GM19452 (cell line): ENCODE measurements around the gene CACNG4.

ENCODE experiments used
- ATAC-seq: cut with Tn5 transposase; IDR thresholded peaks from one replicate; pipeline ENCODE4 v1.9.1; 2021; ENCODE audit not compliant: unreplicated experiment

CACNG4 gene

DNA sequence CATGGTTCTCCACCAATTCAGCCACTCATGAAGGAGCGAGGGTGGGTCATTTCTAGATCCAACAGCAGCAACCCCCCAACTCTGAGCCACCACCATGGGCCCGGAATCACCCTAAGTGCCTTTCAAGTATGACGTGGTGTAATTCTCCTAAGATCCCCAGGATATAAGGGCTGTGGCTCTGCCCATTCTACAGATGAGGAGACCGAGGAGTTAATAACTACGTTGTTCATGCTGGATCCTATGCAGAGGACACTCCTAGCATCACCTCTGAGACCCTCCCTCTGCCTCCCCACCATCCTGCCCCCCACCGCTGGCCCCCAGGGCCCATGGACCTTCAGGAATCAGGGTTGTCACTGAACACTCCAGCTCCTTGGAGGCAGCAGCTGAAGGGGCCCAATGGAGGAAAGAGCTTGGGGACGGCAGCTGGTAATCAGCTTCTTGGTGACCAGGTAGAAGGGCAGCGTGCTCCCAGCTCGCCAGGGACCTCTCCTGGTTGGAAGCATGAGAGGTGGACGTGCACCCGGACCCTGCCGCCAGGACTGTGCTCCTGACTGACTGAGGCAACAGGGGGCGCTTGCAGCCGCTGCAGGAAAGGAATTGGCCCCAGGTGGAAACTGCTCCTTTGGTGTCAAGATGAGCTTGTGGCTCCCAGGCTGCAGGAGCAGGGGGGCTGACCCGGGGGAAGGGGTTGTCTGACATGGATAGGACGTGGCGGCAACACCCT is 51.7 kb downstream of the CACNG4 start:
- no peak for ATAC-seq

DNA sequence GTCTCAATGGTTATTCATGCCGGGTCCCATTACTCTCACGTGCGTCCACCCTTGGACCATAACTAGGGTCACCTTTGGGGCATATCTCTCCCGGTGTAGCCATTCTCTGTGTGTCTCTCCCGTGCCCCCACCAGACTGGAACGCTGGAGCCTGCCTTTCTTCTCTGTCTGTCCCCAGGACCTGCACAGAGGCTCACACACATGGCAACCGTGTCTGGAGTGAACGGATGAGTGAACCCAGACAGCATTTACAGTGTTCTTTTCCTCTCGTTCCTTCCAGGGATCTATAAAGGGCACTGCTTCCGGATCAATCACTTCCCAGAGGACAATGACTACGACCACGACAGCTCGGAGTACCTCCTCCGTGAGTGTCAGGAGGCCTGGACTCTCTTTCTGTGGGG is 53.4 kb downstream of the CACNG4 start:
- no peak for ATAC-seq

GRCh38 chr17:67018471-67019434 is 54.2 kb downstream of the CACNG4 start:
- ATAC-seq, result no peak

DNA sequence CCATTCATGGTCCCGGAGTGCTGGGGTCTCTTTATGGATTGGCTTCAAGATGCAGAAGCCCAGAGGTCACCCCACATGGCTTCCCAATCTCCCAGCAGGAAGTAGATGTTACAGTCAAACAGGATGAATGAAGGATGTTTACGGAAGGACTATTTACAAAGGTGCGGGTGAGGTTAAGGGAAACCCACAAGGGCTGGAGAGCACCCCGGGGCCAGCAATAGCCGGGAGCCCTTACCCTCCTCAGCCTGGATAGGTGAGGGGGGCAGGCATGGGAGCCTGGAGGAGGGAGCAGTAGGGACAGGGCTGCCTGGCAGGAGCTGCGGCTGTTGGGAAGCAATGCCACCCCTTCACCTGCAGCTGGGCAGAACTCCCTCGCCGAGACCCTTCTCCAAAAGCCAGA is 55.3 kb downstream of the CACNG4 start:
- no peak for ATAC-seq

GRCh38 chr17:67020293-67020766 is 55.8 kb downstream of the CACNG4 start:
- no peak for ATAC-seq

- no peak for ATAC-seq
Observed at GRCh38 chr17:67021196-67021595, 56.7 kb downstream of the CACNG4 start.

- no peak for ATAC-seq
Observed at GRCh38 chr17:67021743-67022450, 57.4 kb downstream of the CACNG4 start.

- ATAC-seq, result no peak
Observed at GRCh38 chr17:67022451-67022810, 57.9 kb downstream of the CACNG4 start.

DNA sequence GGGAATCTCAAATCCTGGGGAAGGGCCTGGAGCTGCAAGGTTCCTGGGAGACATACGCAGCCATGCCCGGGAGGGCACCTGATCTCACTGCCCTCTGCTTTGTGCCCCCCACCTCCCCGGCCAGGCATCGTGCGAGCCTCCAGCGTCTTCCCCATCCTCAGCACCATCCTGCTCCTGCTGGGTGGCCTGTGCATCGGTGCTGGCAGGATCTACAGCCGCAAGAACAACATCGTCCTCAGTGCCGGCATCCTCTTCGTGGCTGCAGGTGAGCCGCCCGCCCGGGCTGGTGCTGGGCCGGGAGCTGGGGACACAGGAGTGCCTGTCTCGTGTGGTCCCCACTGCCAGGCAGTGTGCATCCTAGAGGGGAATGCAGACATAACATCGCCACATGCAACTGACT is 60.2 kb downstream of the CACNG4 start:
- ATAC-seq, result no peak

GRCh38 chr17:67025216-67025792 is 60.8 kb downstream of the CACNG4 start:
- ATAC-seq, result no peak

DNA sequence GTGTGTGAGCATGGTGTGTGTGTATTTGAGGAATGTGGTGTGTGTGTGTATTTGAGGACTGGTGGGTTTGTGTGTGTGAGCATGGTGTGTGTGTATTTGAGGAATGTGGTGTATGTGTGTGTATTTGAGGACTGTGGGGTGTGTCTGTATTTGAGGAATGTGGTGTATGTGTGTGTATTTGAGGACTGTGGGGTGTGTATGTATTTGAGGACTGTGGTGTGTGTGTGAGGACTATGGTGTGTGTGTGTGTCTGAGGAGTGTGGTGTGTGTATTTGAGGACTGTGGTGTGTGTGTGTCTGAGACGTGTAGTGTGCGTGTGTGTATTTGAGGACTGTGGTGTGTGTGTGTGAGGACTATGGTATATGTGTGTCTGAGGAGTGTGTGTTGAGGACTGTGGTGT is 61.8 kb downstream of the CACNG4 start:
- ATAC-seq, result no peak

DNA sequence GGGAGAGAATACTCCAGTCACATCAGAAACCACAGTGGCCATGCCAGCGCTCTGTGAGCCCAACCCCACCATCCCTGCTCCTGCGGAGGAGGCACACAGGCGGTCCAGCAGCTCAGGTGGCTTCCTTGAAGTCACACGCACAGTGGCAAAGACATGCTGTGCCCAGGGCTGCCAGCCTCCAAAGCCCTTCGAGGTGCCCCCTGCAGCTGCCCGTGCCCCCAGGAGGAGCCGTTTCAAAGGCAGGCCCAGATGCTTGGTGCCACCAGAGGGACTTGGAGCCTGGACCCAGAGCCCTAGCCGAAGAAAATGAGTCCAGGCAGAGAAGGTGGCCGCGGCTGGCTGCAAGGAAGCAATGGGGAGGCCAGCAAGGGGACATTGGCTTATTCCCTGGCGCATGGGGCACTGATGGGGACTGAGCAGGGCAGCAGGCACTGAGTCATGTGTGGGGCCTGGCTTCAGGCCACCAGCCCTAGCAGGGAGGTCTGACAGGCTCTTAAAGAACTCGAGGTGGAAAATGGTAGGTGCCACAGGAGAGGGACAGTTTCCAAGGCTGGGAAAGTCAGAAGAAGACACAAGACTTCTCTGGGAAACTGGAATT is 62.6 kb downstream of the CACNG4 start:
- ATAC-seq, result no peak

DNA sequence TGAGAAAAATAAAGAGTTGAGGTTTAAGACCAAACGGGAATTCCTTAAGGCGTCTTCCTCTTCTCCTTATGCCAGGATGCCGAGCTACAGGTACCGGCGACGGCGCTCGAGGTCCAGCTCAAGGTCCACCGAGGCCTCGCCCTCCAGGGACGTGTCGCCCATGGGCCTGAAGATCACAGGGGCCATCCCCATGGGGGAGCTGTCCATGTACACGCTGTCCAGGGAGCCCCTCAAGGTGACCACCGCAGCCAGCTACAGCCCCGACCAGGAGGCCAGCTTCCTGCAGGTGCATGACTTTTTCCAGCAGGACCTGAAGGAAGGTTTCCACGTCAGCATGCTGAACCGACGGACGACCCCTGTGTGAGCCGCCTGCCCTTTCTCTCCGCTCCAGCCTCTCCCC is 66.1 kb downstream of the CACNG4 start:
- no peak for ATAC-seq

GRCh38 chr17:67032382-67032781 is 67.9 kb downstream of the CACNG4 start:
- no peak for ATAC-seq

DNA sequence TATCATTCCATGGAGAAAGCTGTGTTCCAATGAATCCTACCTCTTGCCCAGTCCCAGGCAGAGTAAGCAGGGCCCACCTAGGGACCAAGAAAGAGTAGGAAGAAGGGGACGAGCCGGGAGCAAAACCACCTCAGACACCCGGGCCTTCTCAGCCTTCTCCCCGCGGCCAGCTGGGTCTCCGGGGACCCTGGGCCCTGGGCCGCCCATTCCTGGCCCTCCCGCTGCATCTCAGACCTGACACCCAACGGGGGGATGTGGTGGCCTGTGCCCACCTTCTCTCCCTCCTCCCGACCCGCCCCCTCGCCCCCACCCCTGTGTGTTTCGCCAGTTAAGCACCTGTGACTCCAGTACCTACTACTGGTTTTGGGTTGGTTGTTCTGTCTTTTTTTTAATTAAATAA is 68.5 kb downstream of the CACNG4 start:
- ATAC-seq, result no peak

GRCh38 chr17:67033613-67034012 is 69.1 kb downstream of the CACNG4 start:
- no peak for ATAC-seq

- no peak for ATAC-seq
Observed at GRCh38 chr17:67035131-67036083, 70.9 kb downstream of the CACNG4 start.

DNA sequence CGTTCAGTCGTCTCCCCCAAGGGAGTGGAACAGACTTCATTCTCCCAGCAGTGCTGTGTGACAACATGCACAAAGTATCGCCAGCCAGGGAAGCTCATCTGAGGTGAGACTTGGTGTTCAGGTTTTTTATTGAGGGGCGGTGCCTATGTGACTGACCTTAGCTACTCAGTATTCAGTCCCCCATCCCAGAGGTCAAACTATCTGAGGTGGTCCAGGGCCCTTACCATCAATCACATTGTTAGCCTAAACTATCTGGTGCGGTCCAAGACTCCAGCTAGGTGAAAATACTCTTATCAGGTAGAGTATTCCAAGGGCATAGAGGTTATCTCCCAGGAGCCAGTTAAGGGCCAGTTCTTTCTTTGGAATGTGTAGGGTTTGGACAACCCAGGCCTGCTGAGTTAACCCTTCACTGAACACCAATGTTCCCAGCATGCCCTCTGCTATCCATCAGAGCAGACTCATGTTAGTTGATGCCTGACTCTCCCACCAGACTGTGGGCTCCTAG is 74.4 kb downstream of the CACNG4 start:
- no peak for ATAC-seq

GRCh38 chr17:67040652-67041051 is 76.1 kb downstream of the CACNG4 start:
- no peak for ATAC-seq
